A549 (cell line): ENCODE measurements around the gene RYR3. TPM values are rescaled to one million over a fixed set of nuclear protein-coding genes. Genes with fewer than 3 reads are reported as not detected.

ENCODE experiments used
- ATAC-seq, 2 experiments: fragments of 200-7000 bp in 1 of 2; fragments of >200 bp in 1 of 2; cut with Nextera tagmentation in 1 of 2; cut with Tn5 transposase in 1 of 2; 3 replicates each; pipeline versions ENCODE4 v1.8.0 to v1.9.1; 2018 to 2020; ENCODE audit warnings: mild to moderate bottlenecking in 1 of 2, moderate library complexity in 1 of 2
- CTCF ChIA-PET: fragments of 300-600 bp; sonication (Branson Sonifier 250); formaldehyde crosslinking; extraction: SDS; loops from one replicate; lab custom pipeline; 2021; ENCODE audit warnings: antibody characterized with exemption, inconsistent platforms; lab: Yijun Ruan, JAX
- POLR2A ChIA-PET: fragments of 350-600 bp; formaldehyde crosslinking; extraction: SDS; loops from one replicate; lab custom pipeline; 2021; ENCODE audit warnings: antibody characterized with exemption, inconsistent platforms; lab: Yijun Ruan, JAX
- DNase-seq, 2 experiments: peaks; one replicate each; pipeline versions ENCODE4 v3.0.0 to v3.0.0-alpha.2; 2011 to 2016; ENCODE audit warnings: low read depth in 1 of 2, low spot score in 1 of 2
- FAIRE-seq: peaks from 2 replicates; lab custom pipeline; 2011; peaks lifted over from hg19 to GRCh38; lab: Jason Lieb, UNC
- H3K27ac ChIP-seq, 2 experiments: fragments of >200 bp; sonication (Bioruptor Twin); formaldehyde crosslinking; 3 replicates each; pipeline ENCODE4 v1.5.1; 2016 to 2017
- H3K4me1 ChIP-seq: fragments of >200 bp; sonication (Bioruptor Twin); formaldehyde crosslinking; 3 replicates; pipeline ENCODE4 v1.6.1; 2016
- H3K4me2 ChIP-seq: fragments of >200 bp; sonication (Bioruptor Twin); formaldehyde crosslinking; 3 replicates; pipeline ENCODE4 v1.6.1; 2016
- H3K4me3 ChIP-seq: fragments of >200 bp; sonication (Bioruptor Twin); formaldehyde crosslinking; 3 replicates; pipeline ENCODE4 v1.5.1; 2016
- H3K9me3 ChIP-seq: fragments of >200 bp; sonication (Bioruptor Twin); formaldehyde crosslinking; 3 replicates; pipeline ENCODE4 v1.6.1; 2016
- CEBPB ChIP-seq, 2 experiments: fragments of >200 bp in 1 of 2; sonication (Bioruptor Twin) in 1 of 2; formaldehyde crosslinking in 1 of 2; IDR thresholded peaks; 2 replicates each; pipeline ENCODE4 v1.6.1; 2012 to 2016
- CHD2 ChIP-seq: fragments of 150-350 bp; IDR thresholded peaks from 2 replicates; pipeline ENCODE4 v1.6.1; 2014; ENCODE audit warnings: low read length; ENCODE audit not compliant: partially characterized antibody
- CTCF ChIP-seq: fragments of >200 bp; sonication (Bioruptor Twin); formaldehyde crosslinking; IDR thresholded peaks from 3 replicates; pipeline ENCODE4 v1.5.1; 2016
- EHF ChIP-seq: fragments of 250-450 bp; sonication (Bioruptor Pico); IDR thresholded peaks from 2 replicates; pipeline ENCODE4 v1.5.0; 2020; ENCODE audit warnings: mild to moderate bottlenecking
- EP300 ChIP-seq, 2 experiments: fragments of >200 bp; sonication (Bioruptor Twin); formaldehyde crosslinking; IDR thresholded peaks; 2 replicates in 1 of 2; 3 replicates in 1 of 2; pipeline ENCODE4 v1.6.1; 2016 to 2017
- FOXS1 ChIP-seq: fragments of 250-450 bp; sonication (Bioruptor Pico); IDR thresholded peaks from 2 replicates; pipeline ENCODE4 v1.5.0; 2020; ENCODE audit warnings: mild to moderate bottlenecking, moderate library complexity
- HES2 ChIP-seq: fragments of >200 bp; sonication (Bioruptor Twin); formaldehyde crosslinking; IDR thresholded peaks from 2 replicates; pipeline ENCODE4 v1.6.1; 2016
- HOXA7 ChIP-seq: fragments of 250-450 bp; sonication (Bioruptor Pico); IDR thresholded peaks from 2 replicates; pipeline ENCODE4 v1.5.0; 2020; ENCODE audit warnings: mild to moderate bottlenecking, moderate library complexity
- HOXB13 ChIP-seq: fragments of 250-450 bp; sonication (Bioruptor Pico); IDR thresholded peaks from 2 replicates; pipeline ENCODE4 v1.5.0; 2020; ENCODE audit warnings: low read depth, mild to moderate bottlenecking, moderate library complexity
- JUN ChIP-seq, 2 experiments: fragments of >200 bp; sonication (Bioruptor Twin); formaldehyde crosslinking; IDR thresholded peaks; 2 replicates in 1 of 2; 3 replicates in 1 of 2; pipeline ENCODE4 v1.6.1; 2016 to 2017
- MAFK ChIP-seq: fragments of 450-650 bp; IDR thresholded peaks from 2 replicates; pipeline ENCODE4 v1.6.1; 2014; ENCODE audit not compliant: partially characterized antibody
- MYC ChIP-seq: IDR thresholded peaks from 2 replicates; pipeline ENCODE4 v1.6.1; 2012; ENCODE audit warnings: mild to moderate bottlenecking, inconsistent platforms, low read length, improper control_type of control experiment, borderline replicate concordance
- NFE2L2 ChIP-seq: fragments of 150-350 bp; conservative IDR thresholded peaks from 2 replicates; pipeline ENCODE4 v1.6.1; 2014; ENCODE audit warnings: low read length
- PHF8 ChIP-seq: fragments of 200-600 bp; sonication (generic); IDR thresholded peaks from 2 replicates; pipeline ENCODE4 v1.6.1; 2016; ENCODE audit warnings: low read depth, mild to moderate bottlenecking, antibody characterized with exemption, moderate library complexity, borderline replicate concordance
- POLR2A ChIP-seq: IDR thresholded peaks from 2 replicates; pipeline ENCODE4 v1.6.1; 2012; ENCODE audit warnings: mild to moderate bottlenecking, low read length
- RAD21 ChIP-seq, 2 experiments: fragments of >200 bp in 1 of 2; sonication (Bioruptor Twin) in 1 of 2; formaldehyde crosslinking in 1 of 2; IDR thresholded peaks in 1 of 2; conservative IDR thresholded peaks in 1 of 2; 2 replicates in 1 of 2; 3 replicates in 1 of 2; pipeline ENCODE4 v1.6.1; 2012 to 2018; ENCODE audit warnings: inconsistent platforms in 1 of 2
- SMC3 ChIP-seq: fragments of >200 bp; sonication (Bioruptor Twin); formaldehyde crosslinking; IDR thresholded peaks from 3 replicates; pipeline ENCODE4 v1.6.1; 2018; ENCODE audit warnings: inconsistent platforms
- USF2 ChIP-seq: fragments of 450-650 bp; IDR thresholded peaks from 2 replicates; pipeline ENCODE4 v1.6.1; 2014; ENCODE audit warnings: antibody characterized with exemption
- ZNF302 ChIP-seq: fragments of 250-450 bp; sonication (Bioruptor Pico); IDR thresholded peaks from 2 replicates; pipeline ENCODE4 v1.9.0; 2021; ENCODE audit warnings: inconsistent platforms, mild to moderate bottlenecking, moderate library complexity
- ZSCAN20 ChIP-seq: fragments of 250-450 bp; sonication (Bioruptor Pico); IDR thresholded peaks from 2 replicates; pipeline ENCODE4 v1.8.0; 2022; ENCODE audit warnings: mild to moderate bottlenecking, moderate library complexity
- WGBS: methylation state at CpG from one replicate; pipeline ENCODE4 v1.1.6; 2017; ENCODE audit errors: missing lambda C conversion rate; 5-methylcytosine and 5-hydroxymethylcytosine counted together
- polyA plus RNA-seq, 4 experiments: library from polyadenylated mRNA; depleted of rRNA in 3 of 4; stranded (reverse); fragments of >200 nt; fragmentation: RNase III in 1 of 4; extraction: RNeasy Plus Mini Kit Qiagen cat#74134 plus additional on column Dnase treatment in 1 of 4; gene quantifications; 2 replicates in 3 of 4; 3 replicates in 1 of 4; pipeline ENCODE4 v1.2.3, GENCODE V29; 2011 to 2017
- TF ChIP-seq, protein P1 (sequence below): IDR thresholded peaks from 2 replicates; pipeline ENCODE4 v1.6.1; 2012

Gene RYR3
- polyA plus RNA-seq, 2 of the 4 experiments (the other 2 are of a cell fraction), result 0.03 TPM; not detected in 1

DNA sequence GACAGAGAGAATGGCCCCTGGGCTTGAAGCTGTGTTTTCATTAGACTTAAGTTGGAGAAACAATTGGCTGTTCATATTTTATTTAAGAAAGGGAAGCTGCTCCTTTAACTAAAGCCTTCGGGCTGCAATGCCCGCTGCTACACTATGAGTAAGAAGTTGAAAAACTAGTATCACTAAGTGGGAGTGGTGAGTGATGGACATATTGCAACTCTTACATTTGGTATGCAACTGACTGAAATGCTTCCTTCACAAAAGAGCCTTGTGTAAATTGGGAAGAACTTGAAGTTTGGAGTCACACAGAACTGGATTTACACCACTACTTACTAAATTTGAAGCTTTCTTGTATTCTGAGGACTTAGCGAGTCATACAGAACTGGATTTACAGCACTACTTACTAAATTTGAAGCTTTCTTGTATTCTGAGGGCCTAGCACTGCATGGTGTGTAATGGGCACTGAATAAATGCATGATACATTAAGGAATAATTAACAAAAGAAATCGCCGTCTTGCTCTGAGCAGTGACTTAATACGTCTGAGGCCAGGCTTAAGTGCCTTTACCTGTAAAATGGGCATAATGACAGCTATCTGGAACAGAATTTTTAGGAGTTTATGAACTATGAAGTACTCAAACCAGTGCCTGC is 149.5 kb downstream of the RYR3 start:
- FAIRE-seq, result no peak
- TF ChIP-seq MAFK (no peak), ZNF302 (CRISPR knock-in tag) (no peak), SMC3 (no peak), HOXA7 (CRISPR knock-in tag) (no peak), CEBPB (IDR thresholded peaks at IDR 0.05) (no peak), EP300 (IDR thresholded peaks at IDR 0.05) (no peak), POLR2A (no peak)
- TF ChIP-seq, protein P1, sequence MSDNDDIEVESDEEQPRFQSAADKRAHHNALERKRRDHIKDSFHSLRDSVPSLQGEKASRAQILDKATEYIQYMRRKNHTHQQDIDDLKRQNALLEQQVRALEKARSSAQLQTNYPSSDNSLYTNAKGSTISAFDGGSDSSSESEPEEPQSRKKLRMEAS, result no peak
- no peak for ATAC-seq

GRCh38 chr15:33461671-33462070 is 150.9 kb downstream of the RYR3 start:
- DNase-seq (no peak), ATAC-seq (no peak), FAIRE-seq (no peak)
- Histone ChIP-seq H3K4me3 (no peak overlapping the region), H3K4me1 (no peaks in the 10 kb centered on the region), H3K9me3 (no peaks in the 10 kb centered on the region), H3K4me2 (no peak overlapping the region), H3K27ac (no peak overlapping the region)
- 5% methylated on average over 2 of the region's 2 CpGs for WGBS
- TF ChIP-seq RAD21 (conservative IDR thresholded peaks at IDR 0.05 in 1 of 2, IDR thresholded peaks at IDR 0.05 in 1 of 2) (no peak), USF2 (no peak), CHD2 (no peak), SMC3 (no peak), EHF (no peak), HOXB13 (no peak)
- ChIA-PET POLR2A (no interaction called here), CTCF (no interaction called here)

More for the DNA sequence above, 149.5 kb downstream of the RYR3 start:
- Histone ChIP-seq H3K4me2 (no peak overlapping the region), H3K4me1 (no peaks in the 10 kb centered on the region), H3K27ac (no peak overlapping the region), H3K9me3 (no peaks in the 10 kb centered on the region), H3K4me3 (no peak overlapping the region)
- WGBS, result 51% methylated on average over 6 of the region's 6 CpGs
- POLR2A ChIA-PET, result no interaction called here
- CTCF ChIA-PET, result interaction anchor here (0.6 to 1.7 kb wide), 2 partner anchors 8 to 30 kb away, joined by 3 to 4 read pairs; no protein-coding TSS in a partner anchor
- no peak for DNase-seq

- TF ChIP-seq NFE2L2, result no peak
- no peak for TF ChIP-seq PHF8
- no peak for TF ChIP-seq CHD2
- TF ChIP-seq ZSCAN20 (CRISPR knock-in tag), result no peak
- TF ChIP-seq CTCF, result no peak
- no peak for TF ChIP-seq FOXS1 (CRISPR knock-in tag)
- no peak for TF ChIP-seq HES2
- TF ChIP-seq HOXA7 (CRISPR knock-in tag), result no peak
- TF ChIP-seq MYC, result no peak
- no peak for TF ChIP-seq POLR2A
- no peak for TF ChIP-seq JUN (IDR thresholded peaks at IDR 0.05)
- TF ChIP-seq, all 56 proteins: peak for 0
- CTCF ChIA-PET, result interaction anchor here (0.6 to 1.8 kb wide), 2 partner anchors 8 to 338 kb away, joined by 3 to 4 read pairs; no protein-coding TSS in a partner anchor
- Histone ChIP-seq H3K4me1 (no peaks in the 10 kb centered on the region), H3K4me2 (no peak overlapping the region), H3K4me3 (no peak overlapping the region), H3K27ac (no peak overlapping the region), H3K9me3 (no peaks in the 10 kb centered on the region)
- DNase-seq (no peak), ATAC-seq (no peak), FAIRE-seq (no peak)
- POLR2A ChIA-PET, result no interaction called here
- WGBS, result 22% methylated on average over 6 of the region's 6 CpGs
These were observed 156.5 kb downstream of the RYR3 start for GRCh38 chr15:33467146-33467815.
